WI38 (cell line): Measurements from ENCODE around the gene AKT3.

Experiments used
- H3K4me3 ChIP-seq: 2 replicates; pipeline ENCODE4 v1.5.1; 2011; ENCODE audit warnings: low read depth, mild to moderate bottlenecking, control low read depth, low read length
- TF ChIP-seq, protein P1 (sequence below): IDR thresholded peaks from 2 replicates; pipeline ENCODE4 v1.5.1; 2012; ENCODE audit warnings: low read depth, mild to moderate bottlenecking, control low read depth, low read length

AKT3 gene

DNA sequence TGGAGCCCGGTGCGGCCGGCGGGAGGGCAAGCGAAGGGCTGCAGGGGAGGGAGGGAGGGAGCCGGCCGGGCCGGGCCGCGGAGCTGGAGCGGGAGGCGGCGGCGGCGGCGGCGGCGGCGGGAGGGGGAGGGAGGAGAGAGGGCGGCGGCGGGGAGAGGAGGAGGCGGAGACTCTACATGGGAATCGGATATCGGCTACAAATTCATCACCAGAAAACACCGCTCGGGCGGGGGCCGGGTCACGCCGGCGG is at the start of gene AKT3:
Gene AKT3 (minus strand): TSS at position 42 of the 250 bp plus-strand sequence. CDS start 7,073 bp downstream, outside the sequence.
- TF ChIP-seq, protein P1, sequence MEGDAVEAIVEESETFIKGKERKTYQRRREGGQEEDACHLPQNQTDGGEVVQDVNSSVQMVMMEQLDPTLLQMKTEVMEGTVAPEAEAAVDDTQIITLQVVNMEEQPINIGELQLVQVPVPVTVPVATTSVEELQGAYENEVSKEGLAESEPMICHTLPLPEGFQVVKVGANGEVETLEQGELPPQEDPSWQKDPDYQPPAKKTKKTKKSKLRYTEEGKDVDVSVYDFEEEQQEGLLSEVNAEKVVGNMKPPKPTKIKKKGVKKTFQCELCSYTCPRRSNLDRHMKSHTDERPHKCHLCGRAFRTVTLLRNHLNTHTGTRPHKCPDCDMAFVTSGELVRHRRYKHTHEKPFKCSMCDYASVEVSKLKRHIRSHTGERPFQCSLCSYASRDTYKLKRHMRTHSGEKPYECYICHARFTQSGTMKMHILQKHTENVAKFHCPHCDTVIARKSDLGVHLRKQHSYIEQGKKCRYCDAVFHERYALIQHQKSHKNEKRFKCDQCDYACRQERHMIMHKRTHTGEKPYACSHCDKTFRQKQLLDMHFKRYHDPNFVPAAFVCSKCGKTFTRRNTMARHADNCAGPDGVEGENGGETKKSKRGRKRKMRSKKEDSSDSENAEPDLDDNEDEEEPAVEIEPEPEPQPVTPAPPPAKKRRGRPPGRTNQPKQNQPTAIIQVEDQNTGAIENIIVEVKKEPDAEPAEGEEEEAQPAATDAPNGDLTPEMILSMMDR, result no peak

DNA sequence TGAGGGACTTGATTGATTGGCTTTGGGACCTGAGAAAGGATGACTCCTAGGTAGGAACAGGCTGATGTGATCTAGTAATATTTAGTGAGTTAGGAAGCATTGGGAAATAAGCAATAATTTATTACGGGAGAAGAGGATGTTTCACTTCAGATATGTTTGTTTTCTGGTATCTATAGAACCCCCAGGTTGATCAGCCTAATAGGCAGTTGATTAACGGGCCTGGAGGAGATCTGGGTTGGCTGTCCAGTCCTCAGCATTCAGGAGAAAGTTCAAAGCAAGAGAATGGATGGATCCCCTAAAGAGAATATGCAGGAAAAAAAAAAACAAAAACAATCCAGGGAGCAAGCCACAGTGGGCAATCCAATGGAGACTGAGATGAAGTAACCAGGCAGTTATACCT is 48.2 kb upstream of the AKT3 start:
- no peak overlapping the region for H3K4me3 ChIP-seq
- TF ChIP-seq, protein P1, result no peak

More for the DNA sequence above, at the start of gene AKT3:
- H3K4me3 ChIP-seq, result peak within 1 kb of the TSS; percentile 78

DNA sequence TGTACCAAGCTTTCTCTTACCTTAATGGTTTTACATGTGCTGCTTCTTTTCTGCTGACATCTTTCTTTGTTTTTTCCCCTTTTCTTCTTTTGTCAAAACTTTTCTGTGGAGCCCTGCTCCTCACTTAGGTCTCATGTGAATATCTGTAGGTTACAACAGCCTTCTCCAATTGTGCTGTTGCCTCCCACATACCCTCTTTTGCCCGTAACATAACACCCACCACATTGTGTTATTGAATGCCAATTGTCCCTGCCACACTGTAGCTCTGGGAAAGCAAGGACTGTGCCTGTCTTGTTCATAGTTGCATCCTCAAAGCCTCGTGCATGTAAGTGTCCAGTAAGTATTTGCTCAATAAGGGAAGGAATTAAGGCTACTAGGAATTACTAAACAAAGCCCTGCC is 46.3 kb upstream of the AKT3 start:
- H3K4me3 ChIP-seq, result no peak overlapping the region
- TF ChIP-seq, protein P1, result no peak

DNA sequence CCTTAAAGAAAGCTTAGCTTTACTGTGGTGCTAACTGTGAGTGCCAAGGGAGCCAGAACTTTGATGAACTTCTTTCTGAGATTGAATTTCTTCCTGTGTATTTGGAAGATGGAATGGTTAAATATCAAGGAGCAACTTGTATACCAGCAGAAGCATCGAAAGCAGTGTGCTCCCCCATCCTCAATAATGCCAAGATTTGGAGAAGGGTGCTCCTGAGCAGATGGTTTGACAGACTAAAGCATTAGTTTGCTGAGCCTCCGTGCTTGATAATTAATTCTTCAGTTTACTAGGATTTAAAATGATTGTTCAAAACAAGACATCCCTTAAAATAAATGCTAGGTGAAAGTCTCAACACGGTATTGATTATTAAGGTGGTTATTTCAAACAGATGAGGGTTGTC is 42.4 kb upstream of the AKT3 start:
- TF ChIP-seq, protein P1, result no peak
- no peak overlapping the region for H3K4me3 ChIP-seq

DNA sequence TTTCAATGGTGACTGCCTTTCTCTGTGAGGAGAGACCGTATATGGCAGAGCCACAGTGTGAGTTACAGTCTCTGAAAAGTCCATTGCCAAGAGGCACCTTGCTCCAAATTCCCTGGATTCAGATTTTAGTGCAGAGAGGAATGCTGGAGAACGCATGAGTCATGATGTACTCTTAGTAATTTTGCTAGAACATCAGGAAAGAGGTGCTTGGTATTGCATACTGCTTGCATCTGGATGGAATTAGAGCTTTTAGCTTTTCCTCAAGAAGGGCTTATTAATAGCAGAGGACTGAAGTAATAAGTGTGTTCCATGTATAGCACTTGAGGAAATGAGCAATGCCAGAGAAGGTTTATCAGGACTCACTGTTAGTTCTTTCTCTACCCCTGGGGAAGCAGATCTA is 40.5 kb upstream of the AKT3 start:
- no peak overlapping the region for H3K4me3 ChIP-seq
- TF ChIP-seq, protein P1, result no peak

DNA sequence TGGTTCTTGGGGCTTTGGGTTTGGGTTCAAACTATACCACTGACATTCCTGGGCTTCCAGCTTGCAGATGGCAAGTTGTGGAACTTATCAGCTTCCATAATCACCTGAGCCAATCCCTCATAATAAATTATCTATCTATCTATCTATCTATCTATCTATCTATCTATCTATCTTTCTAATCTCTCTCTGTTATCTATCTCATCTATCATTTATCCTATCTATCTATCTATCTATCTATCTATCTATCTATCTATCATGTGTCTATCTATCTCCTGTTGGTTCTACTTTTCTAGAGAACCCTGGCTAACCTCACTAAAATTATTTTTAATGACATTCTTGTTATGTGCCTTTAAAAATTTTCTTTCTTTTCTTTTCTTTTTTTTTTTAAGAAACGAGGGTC is 35.8 kb upstream of the AKT3 start:
- TF ChIP-seq, protein P1, result no peak
- H3K4me3 ChIP-seq, result no peak overlapping the region

DNA sequence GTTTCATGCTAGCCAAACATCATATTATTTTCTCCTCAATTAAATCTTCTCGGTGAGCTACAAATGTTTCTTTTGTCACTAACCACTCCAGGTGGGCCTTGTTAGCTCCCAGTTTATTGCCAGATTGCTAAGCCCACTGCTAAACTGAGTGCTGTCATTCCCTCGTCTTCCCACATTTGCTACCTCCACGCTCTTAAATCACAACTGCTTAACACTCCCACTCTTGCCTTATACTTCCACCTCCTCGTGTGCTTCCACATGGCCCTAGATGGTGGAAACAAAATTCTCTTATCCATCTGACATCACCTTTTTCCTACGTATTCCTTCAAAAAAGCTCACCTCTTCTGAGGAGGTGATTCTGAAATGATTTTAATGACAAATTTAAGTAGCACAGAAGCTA is 34.6 kb upstream of the AKT3 start:
- H3K4me3 ChIP-seq, result no peak overlapping the region
- TF ChIP-seq, protein P1, result no peak

DNA sequence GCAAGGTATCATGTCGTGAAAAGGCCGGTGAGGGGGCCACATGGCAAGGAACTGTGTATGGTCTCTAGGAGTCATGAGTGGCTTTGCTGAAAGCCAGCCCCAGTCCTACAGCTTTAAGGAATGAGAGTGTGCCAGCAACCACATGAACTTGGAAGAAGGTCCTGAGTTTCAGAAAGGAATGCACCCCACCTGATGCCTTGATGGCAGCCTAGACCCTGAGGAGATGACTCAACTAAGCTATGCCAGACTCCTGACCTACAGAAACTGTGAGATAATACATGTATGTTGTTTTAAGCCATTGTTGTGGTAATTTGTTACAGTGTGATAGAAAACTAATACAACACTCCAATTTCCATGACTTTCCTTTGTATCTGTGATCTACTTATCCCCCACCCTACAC is 33.5 kb upstream of the AKT3 start:
- TF ChIP-seq, protein P1, result no peak
- H3K4me3 ChIP-seq, result no peak overlapping the region
